HEK293 (cell line): ENCODE data around the gene ABRACL.

Experiments
- CTCF ChIA-PET: fragments of 350-600 bp; formaldehyde crosslinking; extraction: SDS; loops from one replicate; lab custom pipeline; 2021; ENCODE audit warnings: antibody characterized with exemption; lab: Yijun Ruan, JAX
- POLR2A ChIA-PET: fragments of 300-600 bp; formaldehyde crosslinking; extraction: SDS; loops from one replicate; lab custom pipeline; 2020; ENCODE audit warnings: antibody characterized with exemption, inconsistent platforms; lab: Yijun Ruan, JAX
- H3K27ac ChIP-seq: fragments of 200-500 bp; sonication (Bioruptor generic); 2 replicates; pipeline ENCODE4 v1.5.1; 2014; ENCODE audit warnings: low read depth, low read length, control low read depth, inconsistent platforms; ENCODE audit errors: extremely low read depth
- H3K36me3 ChIP-seq, 2 experiments: fragments of 200-500 bp in 1 of 2; sonication (Bioruptor generic) in 1 of 2; 1 replicate in 1 of 2; 2 replicates in 1 of 2; pipeline ENCODE4 v1.5.1; 2014 to 2017; ENCODE audit warnings: inconsistent platforms in 2 of 2, low read length in 2 of 2; ENCODE audit not compliant: control insufficient read depth in 2 of 2, insufficient read depth in 1 of 2
- H3K4me1 ChIP-seq: fragments of 200-500 bp; sonication (Bioruptor generic); 2 replicates; pipeline ENCODE4 v1.5.1; 2014; ENCODE audit warnings: mild to moderate bottlenecking, low read length, inconsistent platforms; ENCODE audit not compliant: control insufficient read depth, insufficient read depth
- H3K4me3 ChIP-seq: 2 replicates; pipeline ENCODE4 v1.5.1; 2011; ENCODE audit warnings: low read depth, mild to moderate bottlenecking, control low read depth, low read length, moderate library complexity
- H3K9me3 ChIP-seq: fragments of 200-500 bp; sonication (Bioruptor generic); 2 replicates; pipeline ENCODE4 v1.5.1; 2014; ENCODE audit warnings: low read depth, low read length, inconsistent platforms; ENCODE audit not compliant: control insufficient read depth, insufficient read depth
- GLIS2 ChIP-seq: fragments of 450-650 bp; formaldehyde crosslinking; IDR thresholded peaks from 2 replicates; pipeline ENCODE4 v1.5.1; 2016; ENCODE audit warnings: missing biosample characterization, missing genetic modification characterization
- HIC1 ChIP-seq: fragments of 450-650 bp; formaldehyde crosslinking; IDR thresholded peaks from 2 replicates; pipeline ENCODE4 v1.5.1; 2016; ENCODE audit warnings: missing biosample characterization, missing genetic modification characterization
- HOXA7 ChIP-seq: sonication (generic); formaldehyde crosslinking; IDR thresholded peaks from 2 replicates; pipeline ENCODE4 v1.8.1; 2022; ENCODE audit warnings: missing genetic modification reagents, borderline replicate concordance
- KLF1 ChIP-seq: fragments of 450-650 bp; formaldehyde crosslinking; IDR thresholded peaks from 2 replicates; pipeline ENCODE4 v1.5.1; 2016; ENCODE audit warnings: missing biosample characterization, missing genetic modification characterization
- OVOL3 ChIP-seq: fragments of 450-650 bp; formaldehyde crosslinking; IDR thresholded peaks from 2 replicates; pipeline ENCODE4 v1.5.1; 2016; ENCODE audit warnings: missing biosample characterization, missing genetic modification characterization
- PRDM4 ChIP-seq: fragments of 450-650 bp; formaldehyde crosslinking; IDR thresholded peaks from 2 replicates; pipeline ENCODE4 v1.5.1; 2017; ENCODE audit warnings: missing biosample characterization, missing genetic modification characterization
- SCRT2 ChIP-seq: fragments of 450-650 bp; formaldehyde crosslinking; IDR thresholded peaks from 2 replicates; pipeline ENCODE4 v1.5.1; 2016; ENCODE audit warnings: missing biosample characterization, missing genetic modification characterization
- SP3 ChIP-seq: fragments of 450-650 bp; formaldehyde crosslinking; IDR thresholded peaks from 2 replicates; pipeline ENCODE4 v1.5.1; 2016; ENCODE audit warnings: missing biosample characterization, missing genetic modification characterization
- SP7 ChIP-seq: fragments of 450-650 bp; formaldehyde crosslinking; IDR thresholded peaks from 2 replicates; pipeline ENCODE4 v1.5.1; 2016; ENCODE audit warnings: missing biosample characterization, missing genetic modification characterization
- TRIM28 ChIP-seq: IDR thresholded peaks from 2 replicates; pipeline ENCODE4 v1.6.1; 2011; ENCODE audit warnings: low read length, control low read depth, borderline replicate concordance
- ZFP41 ChIP-seq: fragments of 450-650 bp; formaldehyde crosslinking; IDR thresholded peaks from 2 replicates; pipeline ENCODE4 v1.5.1; 2016; ENCODE audit warnings: missing biosample characterization, missing genetic modification characterization, borderline replicate concordance
- ZIC2 ChIP-seq: fragments of 450-650 bp; formaldehyde crosslinking; IDR thresholded peaks from 2 replicates; pipeline ENCODE4 v1.5.1; 2016; ENCODE audit warnings: missing biosample characterization, missing genetic modification characterization
- ZNF114 ChIP-seq: fragments of 450-650 bp; formaldehyde crosslinking; IDR thresholded peaks from 2 replicates; pipeline ENCODE4 v1.5.0; 2017; ENCODE audit warnings: missing biosample characterization, missing genetic modification characterization
- ZNF184 ChIP-seq: fragments of 450-650 bp; IDR thresholded peaks from 2 replicates; pipeline ENCODE4 v1.5.1; 2018; ENCODE audit warnings: missing biosample characterization, mild to moderate bottlenecking, missing genetic modification characterization
- ZNF311 ChIP-seq: fragments of 450-650 bp; formaldehyde crosslinking; IDR thresholded peaks from 2 replicates; pipeline ENCODE4 v1.5.1; 2017; ENCODE audit warnings: missing biosample characterization, missing genetic modification characterization, borderline replicate concordance
- ZNF362 ChIP-seq: fragments of 450-650 bp; formaldehyde crosslinking; IDR thresholded peaks from 2 replicates; pipeline ENCODE4 v1.5.1; 2016; ENCODE audit warnings: missing biosample characterization, missing genetic modification characterization
- ZNF423 ChIP-seq: fragments of 450-650 bp; formaldehyde crosslinking; IDR thresholded peaks from 2 replicates; pipeline ENCODE4 v1.5.1; 2016; ENCODE audit warnings: missing biosample characterization, missing genetic modification characterization
- ZNF426 ChIP-seq: fragments of 450-650 bp; formaldehyde crosslinking; IDR thresholded peaks from 2 replicates; pipeline ENCODE4 v1.5.1; 2017; ENCODE audit warnings: missing biosample characterization, missing genetic modification characterization, mild to moderate bottlenecking, inconsistent platforms, moderate library complexity
- ZNF433 ChIP-seq: fragments of 450-650 bp; formaldehyde crosslinking; IDR thresholded peaks from 2 replicates; pipeline ENCODE4 v1.5.1; 2016; ENCODE audit warnings: missing biosample characterization, missing genetic modification characterization, low read depth
- ZNF514 ChIP-seq: fragments of 450-650 bp; formaldehyde crosslinking; IDR thresholded peaks from 2 replicates; pipeline ENCODE4 v1.5.1; 2016; ENCODE audit warnings: missing biosample characterization, missing genetic modification characterization
- ZNF768 ChIP-seq: fragments of 450-650 bp; formaldehyde crosslinking; IDR thresholded peaks from 2 replicates; pipeline ENCODE4 v1.5.1; 2018; ENCODE audit warnings: missing biosample characterization, mild to moderate bottlenecking, missing genetic modification characterization
- ZNF791 ChIP-seq: fragments of 450-650 bp; formaldehyde crosslinking; IDR thresholded peaks from 2 replicates; pipeline ENCODE4 v1.5.1; 2016; ENCODE audit warnings: missing biosample characterization, missing genetic modification characterization
- ZNF830 ChIP-seq: fragments of 450-650 bp; IDR thresholded peaks from 2 replicates; pipeline ENCODE4 v1.5.0; 2018; ENCODE audit warnings: missing biosample characterization, missing genetic modification characterization, low read depth, mild to moderate bottlenecking, moderate library complexity
- ZSCAN5A ChIP-seq: fragments of 450-650 bp; formaldehyde crosslinking; IDR thresholded peaks from 2 replicates; pipeline ENCODE4 v1.5.1; 2016; ENCODE audit warnings: missing biosample characterization, missing genetic modification characterization

ABRACL gene

GRCh38 chr6:139050770-139051313 is 22.3 kb downstream of the ABRACL start (continued):
- TF ChIP-seq PRDM4 (tag by site-specific recombination): no peak

GRCh38 chr6:139051396-139052060 is 23.0 kb downstream of the ABRACL start:
- TF ChIP-seq ZNF184 (tag by site-specific recombination) (no peak), SCRT2 (tag by site-specific recombination) (peak; percentile 53; the same call in 1 of the 2 replicates)
- TF ChIP-seq, all 188 proteins: peak for 1
- Histone ChIP-seq H3K27ac (no peak overlapping the region), H3K4me1 (no peaks in the 10 kb centered on the region), H3K9me3 (no peaks in the 10 kb centered on the region), H3K4me3 (no peak overlapping the region), H3K36me3 (no peaks in the 10 kb centered on the region; a peak in 1 of 3 replicates)
- ChIA-PET POLR2A (no interaction called here), CTCF (interaction anchor here (0.6 to 1.4 kb wide), 5 partner anchors 12 to 280 kb away, joined by 3 to 4 read pairs (median 4); no protein-coding TSS in a partner anchor)

GRCh38 chr6:139053382-139053781 is 24.8 kb downstream of the ABRACL start:
- Histone ChIP-seq H3K9me3 (no peaks in the 10 kb centered on the region), H3K36me3 (no peaks in the 10 kb centered on the region), H3K4me1 (no peaks in the 10 kb centered on the region), H3K27ac (no peak overlapping the region), H3K4me3 (no peak overlapping the region)
- TF ChIP-seq SP3 (tag by site-specific recombination): no peak
- no peak for TF ChIP-seq ZIC2
- no peak for TF ChIP-seq KLF1 (tag by site-specific recombination)
- no peak for TF ChIP-seq ZNF426
- no peak for TF ChIP-seq HIC1 (tag by site-specific recombination)
- TF ChIP-seq HOXA7 (CRISPR knock-in tag): no peak
- no peak for TF ChIP-seq ZNF791 (tag by site-specific recombination)
- no peak for TF ChIP-seq OVOL3 (tag by site-specific recombination)
- TF ChIP-seq ZNF514: no peak
- ChIA-PET POLR2A (no interaction called here), CTCF (no interaction called here)

- CTCF ChIA-PET: interaction anchor here (0.6 to 0.7 kb wide), 2 partner anchors 9 to 719 kb away, joined by 3 read pairs; no protein-coding TSS in a partner anchor
- TF ChIP-seq ZNF433 (tag by site-specific recombination) (no peak), ZNF362 (tag by site-specific recombination) (no peak), ZNF311 (no peak), ZNF830 (no peak), TRIM28 (no peak), ZNF423 (tag by site-specific recombination) (no peak), ZNF114 (tag by site-specific recombination) (no peak), ZFP41 (tag by site-specific recombination) (no peak), GLIS2 (tag by site-specific recombination) (no peak), ZNF768 (tag by site-specific recombination) (no peak), SP7 (no peak), ZSCAN5A (no peak)
Observed at GRCh38 chr6:139054001-139054400, 25.5 kb downstream of the ABRACL start.

More at GRCh38 chr6:139054001-139054400, 25.5 kb downstream of the ABRACL start:
- Histone ChIP-seq H3K4me1 (no peaks in the 10 kb centered on the region), H3K9me3 (no peaks in the 10 kb centered on the region), H3K4me3 (no peak overlapping the region), H3K36me3 (no peaks in the 10 kb centered on the region), H3K27ac (no peak overlapping the region)
- POLR2A ChIA-PET: no interaction called here
